GM23338 (cell line): ENCODE data around the gene GLCCI1. TPM values are rescaled to one million over a fixed set of nuclear protein-coding genes. Genes with fewer than 3 reads are reported as not detected.

Experiments used
- ATAC-seq: fragments of 200-7000 bp; cut with Tn5 transposase; 3 replicates; pipeline ENCODE4 v1.9.1; 2020
- DNase-seq: peaks from one replicate; pipeline ENCODE4 v3.0.0-alpha.2; 2015; ENCODE audit warnings: low spot score
- H2AFZ ChIP-seq: fragments of 200-600 bp; sonication (generic); 2 replicates; pipeline ENCODE4 v1.8.0; 2016; ENCODE audit warnings: antibody characterized with exemption, mild to moderate bottlenecking, moderate library complexity
- H3F3A ChIP-seq: fragments of 200-600 bp; sonication (generic); replicated peaks from 2 replicates; pipeline ENCODE4 v1.8.0; 2017; ENCODE audit warnings: antibody characterized with exemption, mixed run types, low read depth
- H3K27ac ChIP-seq: fragments of 200-600 bp; sonication (generic); 2 replicates; pipeline ENCODE4 v1.6.1; 2016; ENCODE audit warnings: low read depth
- H3K27me3 ChIP-seq: fragments of 200-600 bp; sonication (generic); 2 replicates; pipeline ENCODE4 v1.8.0; 2016; ENCODE audit warnings: mild to moderate bottlenecking, mixed run types, moderate library complexity; ENCODE audit not compliant: insufficient read depth
- H3K36me3 ChIP-seq: fragments of 200-600 bp; sonication (generic); 2 replicates; pipeline ENCODE4 v1.8.0; 2016; ENCODE audit warnings: mild to moderate bottlenecking; ENCODE audit not compliant: insufficient read depth
- H3K4me1 ChIP-seq: fragments of 200-600 bp; sonication (generic); 2 replicates; pipeline ENCODE4 v1.8.0; 2016; ENCODE audit warnings: mild to moderate bottlenecking, moderate library complexity; ENCODE audit not compliant: insufficient read depth
- H3K4me2 ChIP-seq: fragments of 200-600 bp; sonication (generic); 2 replicates; pipeline ENCODE4 v1.7.1; 2017; ENCODE audit warnings: mixed run types
- H3K4me3 ChIP-seq: fragments of 200-600 bp; sonication (generic); 2 replicates; pipeline ENCODE4 v1.6.1; 2016; ENCODE audit warnings: mixed run types
- H3K79me2 ChIP-seq: fragments of 200-600 bp; sonication (generic); replicated peaks from 2 replicates; pipeline ENCODE4 v1.8.0; 2017; ENCODE audit warnings: mild to moderate bottlenecking; ENCODE audit not compliant: insufficient read depth
- H3K9me2 ChIP-seq: fragments of 200-600 bp; sonication (generic); 2 replicates; pipeline ENCODE4 v1.8.0; 2017; ENCODE audit not compliant: insufficient read depth
- H4K20me1 ChIP-seq: fragments of 200-600 bp; sonication (generic); replicated peaks from 2 replicates; pipeline ENCODE4 v1.8.0; 2017; ENCODE audit warnings: mild to moderate bottlenecking; ENCODE audit not compliant: insufficient read depth
- H3K27ac Mint-ChIP-seq: 2 replicates; pipeline ENCODE4 v1.8.0; 2020; ENCODE audit warnings: inconsistent platforms, mild to moderate bottlenecking, moderate library complexity, mixed read lengths
- H3K27me3 Mint-ChIP-seq: 3 replicates; pipeline ENCODE4 v1.8.0; 2022; ENCODE audit warnings: low read depth, mild to moderate bottlenecking, moderate library complexity, mixed read lengths, inconsistent platforms; ENCODE audit not compliant: insufficient read depth, poor library complexity
- H3K36me3 Mint-ChIP-seq: 3 replicates; pipeline ENCODE4 v1.8.0; 2021; ENCODE audit warnings: low read depth, mild to moderate bottlenecking, inconsistent platforms, moderate library complexity, mixed read lengths
- H3K4me1 Mint-ChIP-seq: 3 replicates; pipeline ENCODE4 v1.8.0; 2020; ENCODE audit warnings: mild to moderate bottlenecking, inconsistent platforms, mixed read lengths
- H3K4me3 Mint-ChIP-seq: 3 replicates; pipeline ENCODE4 v1.8.0; 2021; ENCODE audit warnings: moderate library complexity, mild to moderate bottlenecking, inconsistent platforms, mixed read lengths
- H3K9me3 Mint-ChIP-seq: 3 replicates; pipeline ENCODE4 v1.8.0; 2020; ENCODE audit warnings: moderate library complexity, mild to moderate bottlenecking, inconsistent platforms, mixed read lengths
- CREB1 ChIP-seq: fragments of 250-450 bp; sonication (Bioruptor Pico); IDR thresholded peaks from 2 replicates; pipeline ENCODE4 v1.5.0; 2020; ENCODE audit warnings: low read depth, mild to moderate bottlenecking, moderate library complexity
- CTCF ChIP-seq, 2 experiments: fragments of 200-600 bp in 1 of 2; sonication (generic) in 1 of 2; conservative IDR thresholded peaks; 2 replicates each; pipeline versions ENCODE4 v1.5.1 to v1.6.1; 2016 to 2017; ENCODE audit warnings: antibody characterized with exemption in 2 of 2, low read depth in 2 of 2, mild to moderate bottlenecking in 2 of 2, moderate library complexity in 1 of 2
- ETS1 ChIP-seq: IDR thresholded peaks from 2 replicates; pipeline ENCODE4 v1.6.1; 2016; ENCODE audit warnings: antibody characterized with exemption
- EZH2 ChIP-seq: fragments of 200-600 bp; sonication (generic); IDR thresholded peaks from one replicate; pipeline ENCODE4 v1.8.0; 2017; ENCODE audit warnings: antibody characterized with exemption, mild to moderate bottlenecking, low read depth; ENCODE audit not compliant: unreplicated experiment
- EZH2phosphoT487 ChIP-seq: fragments of 200-600 bp; sonication (generic); IDR thresholded peaks from one replicate; pipeline ENCODE4 v1.8.1; 2018; ENCODE audit warnings: antibody characterized with exemption; ENCODE audit not compliant: unreplicated experiment
- JUNB ChIP-seq: IDR thresholded peaks from one replicate; pipeline ENCODE4 v1.6.1; 2016; ENCODE audit warnings: antibody characterized with exemption; ENCODE audit not compliant: unreplicated experiment
- NANOG ChIP-seq: IDR thresholded peaks from 2 replicates; pipeline ENCODE4 v1.6.1; 2016; ENCODE audit warnings: antibody characterized with exemption, borderline replicate concordance
- POLR2AphosphoS5 ChIP-seq: IDR thresholded peaks from 2 replicates; pipeline ENCODE4 v1.6.1; 2016; ENCODE audit warnings: antibody characterized with exemption, low read depth
- REST ChIP-seq: IDR thresholded peaks from one replicate; pipeline ENCODE4 v1.6.1; 2018; ENCODE audit warnings: antibody characterized with exemption; ENCODE audit not compliant: unreplicated experiment
- STAT1 ChIP-seq: IDR thresholded peaks from one replicate; pipeline ENCODE4 v1.6.1; 2016; ENCODE audit warnings: antibody characterized with exemption; ENCODE audit not compliant: unreplicated experiment
- ZNF114 ChIP-seq: fragments of 250-450 bp; sonication (Bioruptor Pico); IDR thresholded peaks from 2 replicates; pipeline ENCODE4 v1.5.0; 2020; ENCODE audit warnings: mild to moderate bottlenecking, moderate library complexity
- ZNF462 ChIP-seq: fragments of 250-450 bp; sonication (Bioruptor Pico); IDR thresholded peaks from 2 replicates; pipeline ENCODE4 v1.5.0; 2020; ENCODE audit warnings: mild to moderate bottlenecking, moderate library complexity
- polyA plus RNA-seq: library from polyadenylated mRNA; unstranded; fragments of >200 nt; fragmentation: Nextera tagmentation; extraction: Ambion mirVana; gene quantifications from 2 replicates; pipeline ENCODE4 v1.2.1, GENCODE V29; 2016
- total RNA-seq: library from RNA; depleted of rRNA; stranded (reverse); fragments of >200 nt; shearing (Covaris generic); gene quantifications from 2 replicates; pipeline ENCODE4 v1.2.3, GENCODE V29; 2014

Gene GLCCI1
- total and polyA plus RNA-seq, 2 experiments from 2014 or later, result 15.0 to 15.7 TPM

DNA sequence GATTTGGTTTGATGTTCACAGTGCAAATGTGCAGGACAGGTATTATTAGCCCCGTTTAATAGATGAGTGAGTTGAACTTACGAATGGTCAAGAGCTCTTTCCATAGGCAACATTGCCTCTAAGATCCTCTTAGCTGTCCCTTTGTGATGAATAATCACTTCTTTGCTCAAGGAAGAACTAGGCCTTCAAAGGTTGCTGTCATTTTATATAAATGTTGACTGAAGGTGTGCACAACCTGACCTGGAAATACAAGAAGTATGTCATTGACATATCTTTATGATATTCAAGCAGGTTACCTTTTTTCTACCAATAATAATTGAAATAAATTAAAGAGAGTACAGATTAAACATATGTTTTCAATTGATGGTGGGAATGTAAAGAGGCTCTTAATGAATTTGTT is 48.5 kb upstream of the GLCCI1 start:
- Mint-ChIP-seq H3K27me3 (no peaks in the 10 kb centered on the region), H3K27ac (no peak overlapping the region), H3K4me3 (no peak overlapping the region), H3K4me1 (peaks cover 55% of the 10 kb centered on the region), H3K36me3 (no peaks in the 10 kb centered on the region), H3K9me3 (no peaks in the 10 kb centered on the region)
- H3K27me3 ChIP-seq, result no peaks in the 10 kb centered on the region
- TF ChIP-seq ZNF114 (CRISPR knock-in tag) (no peak), JUNB (no peak), CTCF (conservative IDR thresholded peaks at IDR 0.05; ENCODE audit: low read depth in 2 of 2) (no peak), CREB1 (CRISPR knock-in tag) (no peak), STAT1 (no peak), REST (no peak), ETS1 (no peak), EZH2phosphoT487 (no peak), NANOG (no peak), ZNF462 (CRISPR knock-in tag) (no peak), EZH2 (no peak), POLR2AphosphoS5 (no peak)
- DNase-seq (no peak), ATAC-seq (no peak)
- peaks cover 58% of the 10 kb centered on the region for H3K4me1 ChIP-seq
- no peak overlapping the region for H3K4me2 ChIP-seq
- peaks cover 8% of the 10 kb centered on the region; the same call in 1 of the 2 replicates for H3K9me2 ChIP-seq
- no peaks in the 10 kb centered on the region for H4K20me1 ChIP-seq
- no peak overlapping the region for H3K4me3 ChIP-seq
- H2AFZ ChIP-seq, result no peak overlapping the region
- no peaks in the 10 kb centered on the region for H3K36me3 ChIP-seq
- H3K79me2 ChIP-seq, result no peaks in the 10 kb centered on the region
- H3K27ac ChIP-seq, result no peak overlapping the region
- no peaks in the 10 kb centered on the region for H3F3A ChIP-seq
